Thoracic aorta (tissue), 2 donors: ENCODE measurements around the gene C1orf159. TPM values are rescaled to one million over a fixed set of nuclear protein-coding genes. Genes with fewer than 3 reads are reported as not detected.

ENCODE experiments used
- ATAC-seq: fragments of 150-250 bp; one replicate; pipeline ENCODE4 v1.8.0; 2017; ENCODE audit warnings: low read depth; ENCODE audit not compliant: insufficient number of reproducible peaks, low FRiP score
- DNase-seq: peaks from one replicate; pipeline ENCODE4 v3.0.0-alpha.2; 2020; ENCODE audit warnings: low spot score
- H3K27ac ChIP-seq, 2 donors: fragments of 200-600 bp; sonication (generic); 1 replicate in 1 of 2; 2 replicates in 1 of 2; pipeline ENCODE4 v1.5.1; 2016; ENCODE audit warnings: mild to moderate bottlenecking in 2 of 2, moderate library complexity in 2 of 2
- H3K27me3 ChIP-seq: fragments of 200-600 bp; sonication (generic); replicated peaks from 2 replicates; pipeline ENCODE4 v1.6.0; 2016; ENCODE audit warnings: mild to moderate bottlenecking; ENCODE audit not compliant: insufficient read depth
- H3K36me3 ChIP-seq: fragments of 200-600 bp; sonication (generic); one replicate; pipeline ENCODE4 v1.5.1; 2016
- H3K4me1 ChIP-seq, 2 donors: fragments of 200-600 bp; sonication (generic); 1 replicate in 1 of 2; 2 replicates in 1 of 2; pipeline versions ENCODE4 v1.5.1 to v1.6.0; 2016; ENCODE audit warnings: low read depth in 2 of 2, mild to moderate bottlenecking in 1 of 2; ENCODE audit not compliant: control insufficient read depth in 1 of 2
- H3K4me3 ChIP-seq: fragments of 200-600 bp; sonication (generic); 2 replicates; pipeline ENCODE4 v1.5.1; 2016; ENCODE audit warnings: mild to moderate bottlenecking
- H3K9me3 ChIP-seq: fragments of 200-600 bp; sonication (generic); 2 replicates; pipeline ENCODE4 v1.5.1; 2016
- CTCF ChIP-seq: fragments of 200-600 bp; sonication (generic); IDR thresholded peaks from one replicate; pipeline ENCODE4 v1.5.1; 2019; ENCODE audit warnings: antibody characterized with exemption
- total RNA-seq, 2 donors: library from RNA; depleted of rRNA; stranded (reverse); fragments of >200 nt; gene quantifications; one replicate each; pipeline versions ENCODE4 v1.1.0 to v1.2.3, GENCODE V29; 2016

The C1orf159 gene
- total RNA-seq, 2 donors from 2014 or later = 10.8 to 21.2 TPM

- H3K27ac ChIP-seq = no peak overlapping the region
- no peak for TF ChIP-seq CTCF
- H3K9me3 ChIP-seq = no peaks in the 10 kb centered on the region
- DNase-seq (no peak), ATAC-seq (no peak)
- no peak overlapping the region for H3K4me3 ChIP-seq
- no peaks in the 10 kb centered on the region for H3K36me3 ChIP-seq
- no peaks in the 10 kb centered on the region for H3K4me1 ChIP-seq
- H3K27me3 ChIP-seq = no peaks in the 10 kb centered on the region
These were observed 19.6 kb upstream of the C1orf159 start for GRCh38 chr1:1135339-1136136.

GRCh38 chr1:1134300-1134970, 18.5 kb upstream of the C1orf159 start:
- Histone ChIP-seq H3K9me3 (no peaks in the 10 kb centered on the region), H3K4me3 (no peak overlapping the region), H3K27me3 (no peaks in the 10 kb centered on the region), H3K4me1 (no peaks in the 10 kb centered on the region), H3K36me3 (no peaks in the 10 kb centered on the region), H3K27ac (no peak overlapping the region)
- ATAC-seq = no peak
- DNase-seq = no peak
- TF ChIP-seq CTCF = no peak

- no peaks in the 10 kb centered on the region for H3K4me1 ChIP-seq
- H3K36me3 ChIP-seq = no peaks in the 10 kb centered on the region
- DNase-seq (no peak), ATAC-seq (no peak)
- no peaks in the 10 kb centered on the region for H3K27me3 ChIP-seq
- no peak overlapping the region for H3K4me3 ChIP-seq
- no peak for TF ChIP-seq CTCF
- H3K9me3 ChIP-seq = no peaks in the 10 kb centered on the region
- H3K27ac ChIP-seq = no peak overlapping the region
These were observed 17.3 kb upstream of the C1orf159 start for GRCh38 chr1:1132956-1133750.

GRCh38 chr1:1132042-1132950, 16.4 kb upstream of the C1orf159 start:
- ATAC-seq (no peak), DNase-seq (no peak)
- H3K27me3 ChIP-seq = no peaks in the 10 kb centered on the region

More at GRCh38 chr1:1132042-1132950, 16.4 kb upstream of the C1orf159 start:
- H3K4me3 ChIP-seq = no peak overlapping the region
- H3K4me1 ChIP-seq = no peaks in the 10 kb centered on the region
- no peaks in the 10 kb centered on the region for H3K9me3 ChIP-seq
- H3K36me3 ChIP-seq = no peaks in the 10 kb centered on the region
- H3K27ac ChIP-seq = no peak overlapping the region
- TF ChIP-seq CTCF = no peak
